Measurements from ENCODE around the gene SEMA4D.

The SEMA4D gene

GRCh38 chr9:89489548-89490530 lies 8.1 kb downstream of the SEMA4D start:
- H3K9me2 ChIP-seq (ENCODE audit: low read depth, low read length) = no peaks in the 10 kb centered on the region
- H3K4me1 ChIP-seq (ENCODE audit: insufficient read depth, low read length, severe bottlenecking) = no peaks in the 10 kb centered on the region
- H3K27ac ChIP-seq (ENCODE audit: low read depth, low read length, poor library complexity, severe bottlenecking) = no peak overlapping the region
- TF ChIP-seq EZH2 (IDR thresholded peaks at IDR 0.05; ENCODE audit: borderline replicate concordance, low read length) (no peak), CTCF (IDR thresholded peaks at IDR 0.05; ENCODE audit: low read length) (no peak)
- H3K4me3 ChIP-seq (ENCODE audit: low read depth, low read length, poor library complexity, severe bottlenecking) = no peak overlapping the region
- no peaks in the 10 kb centered on the region for H4K20me1 ChIP-seq (ENCODE audit: insufficient read depth, low read length)
- H3F3A ChIP-seq (ENCODE audit: insufficient read depth, low read length) = no peaks in the 10 kb centered on the region
- H3K36me3 ChIP-seq (ENCODE audit: insufficient read depth, low read length) = no peaks in the 10 kb centered on the region
- H3K9ac ChIP-seq (ENCODE audit: low read length) = no peak overlapping the region
- H3K9me3 ChIP-seq (ENCODE audit: low read length) = no peaks in the 10 kb centered on the region
- no peak overlapping the region for H3K4me2 ChIP-seq (ENCODE audit: low read length)
- H3K79me2 ChIP-seq (ENCODE audit: insufficient read depth, low read length) = no peaks in the 10 kb centered on the region
- H3K27me3 ChIP-seq (ENCODE audit: insufficient read depth, low read length) = no peaks in the 10 kb centered on the region; the same call in 1 of the 2 replicates
- H2AFZ ChIP-seq (ENCODE audit: low read length) = no peak overlapping the region

- H3K4me1 ChIP-seq (ENCODE audit: insufficient read depth, low read length, severe bottlenecking) = no peaks in the 10 kb centered on the region
- no peak overlapping the region for H3K4me3 ChIP-seq (ENCODE audit: low read depth, low read length, poor library complexity, severe bottlenecking)
- no peaks in the 10 kb centered on the region for H4K20me1 ChIP-seq (ENCODE audit: insufficient read depth, low read length)
- TF ChIP-seq CTCF (IDR thresholded peaks at IDR 0.05; ENCODE audit: low read length) (no peak), EZH2 (IDR thresholded peaks at IDR 0.05; ENCODE audit: borderline replicate concordance, low read length) (no peak)
- H3K9me2 ChIP-seq (ENCODE audit: low read depth, low read length) = no peaks in the 10 kb centered on the region
- H2AFZ ChIP-seq (ENCODE audit: low read length) = no peak overlapping the region
- no peak overlapping the region for H3K27ac ChIP-seq (ENCODE audit: low read depth, low read length, poor library complexity, severe bottlenecking)
- no peaks in the 10 kb centered on the region; the same call in 1 of the 2 replicates for H3K27me3 ChIP-seq (ENCODE audit: insufficient read depth, low read length)
- no peak overlapping the region for H3K9ac ChIP-seq (ENCODE audit: low read length)
- H3F3A ChIP-seq (ENCODE audit: insufficient read depth, low read length) = no peaks in the 10 kb centered on the region
- H3K9me3 ChIP-seq (ENCODE audit: low read length) = no peaks in the 10 kb centered on the region
- no peak overlapping the region for H3K4me2 ChIP-seq (ENCODE audit: low read length)
- no peaks in the 10 kb centered on the region for H3K36me3 ChIP-seq (ENCODE audit: insufficient read depth, low read length)
- no peaks in the 10 kb centered on the region for H3K79me2 ChIP-seq (ENCODE audit: insufficient read depth, low read length)
These were observed 9.0 kb downstream of the SEMA4D start for GRCh38 chr9:89488936-89489335.

GRCh38 chr9:89488131-89488530 lies 9.8 kb downstream of the SEMA4D start:
- no peak overlapping the region for H3K27ac ChIP-seq (ENCODE audit: low read depth, low read length, poor library complexity, severe bottlenecking)
- no peak overlapping the region for H3K4me2 ChIP-seq (ENCODE audit: low read length)
- no peaks in the 10 kb centered on the region for H3K79me2 ChIP-seq (ENCODE audit: insufficient read depth, low read length)
- no peaks in the 10 kb centered on the region for H3K36me3 ChIP-seq (ENCODE audit: insufficient read depth, low read length)
- no peaks in the 10 kb centered on the region for H3K9me3 ChIP-seq (ENCODE audit: low read length)
- H4K20me1 ChIP-seq (ENCODE audit: insufficient read depth, low read length) = no peaks in the 10 kb centered on the region
- no peak for TF ChIP-seq EZH2 (IDR thresholded peaks at IDR 0.05; ENCODE audit: borderline replicate concordance, low read length)
- no peak for TF ChIP-seq CTCF (IDR thresholded peaks at IDR 0.05; ENCODE audit: low read length)
- H3F3A ChIP-seq (ENCODE audit: insufficient read depth, low read length) = no peaks in the 10 kb centered on the region
- H2AFZ ChIP-seq (ENCODE audit: low read length) = no peak overlapping the region
- no peak overlapping the region for H3K9ac ChIP-seq (ENCODE audit: low read length)
- no peaks in the 10 kb centered on the region; the same call in 1 of the 2 replicates for H3K27me3 ChIP-seq (ENCODE audit: insufficient read depth, low read length)
- H3K9me2 ChIP-seq (ENCODE audit: low read depth, low read length) = no peaks in the 10 kb centered on the region
- no peak overlapping the region for H3K4me3 ChIP-seq (ENCODE audit: low read depth, low read length, poor library complexity, severe bottlenecking)
- H3K4me1 ChIP-seq (ENCODE audit: insufficient read depth, low read length, severe bottlenecking) = no peaks in the 10 kb centered on the region

Data from OCI-LY1 (cell line).